Measurements from ENCODE around the gene CDKAL1.
"Not testable (repeated sequence)": the region's sequence is repeated elsewhere in the genome, so short reads cannot be mapped to it uniquely, and the experiment has no call there.

CDKAL1 gene

GRCh38 chr6:20892365-20892764, 358.1 kb downstream of the CDKAL1 start:
- DNase-seq: no peak

- no peak for DNase-seq
Measured at GRCh38 chr6:20893412-20893811, 359.2 kb downstream of the CDKAL1 start.

GRCh38 chr6:20900389-20901160, 366.3 kb downstream of the CDKAL1 start:
- no peak for DNase-seq

- no peak for DNase-seq
Measured at GRCh38 chr6:20905377-20905776, 371.1 kb downstream of the CDKAL1 start.

- peak; percentile 78 for DNase-seq
Measured at GRCh38 chr6:20906945-20907344, 372.7 kb downstream of the CDKAL1 start.

GRCh38 chr6:20907486-20908071, 373.3 kb downstream of the CDKAL1 start:
- DNase-seq: no peak

- DNase-seq: no peak
Measured at GRCh38 chr6:20909621-20910020, 375.4 kb downstream of the CDKAL1 start.

GRCh38 chr6:20911712-20912111, 377.5 kb downstream of the CDKAL1 start:
- no peak for DNase-seq

GRCh38 chr6:20915156-20915555, 380.9 kb downstream of the CDKAL1 start:
- no peak for DNase-seq

- no peak for DNase-seq
Measured at GRCh38 chr6:20915626-20916025, 381.4 kb downstream of the CDKAL1 start.

- peak; percentile 48 for DNase-seq
Measured at GRCh38 chr6:20916086-20916485, 381.8 kb downstream of the CDKAL1 start.

- DNase-seq: no peak
Measured at GRCh38 chr6:20918868-20919267, 384.6 kb downstream of the CDKAL1 start.

GRCh38 chr6:20919677-20920385, 385.6 kb downstream of the CDKAL1 start:
- peak; percentile 24 for DNase-seq

GRCh38 chr6:20921578-20921977, 387.3 kb downstream of the CDKAL1 start:
- peak; percentile 27 for DNase-seq

- no peak for DNase-seq
Measured at GRCh38 chr6:20922743-20923142, 388.5 kb downstream of the CDKAL1 start.

- not testable (repeated sequence) for DNase-seq
Measured at GRCh38 chr6:20924094-20924493, 389.8 kb downstream of the CDKAL1 start.

GRCh38 chr6:20924911-20925543, 390.8 kb downstream of the CDKAL1 start:
- peak; percentile 67 for DNase-seq

- DNase-seq: no peak
Measured at GRCh38 chr6:20927130-20927860, 393.0 kb downstream of the CDKAL1 start.

- DNase-seq: no peak
Measured at GRCh38 chr6:20929283-20929682, 395.0 kb downstream of the CDKAL1 start.

- no peak for DNase-seq
Measured at GRCh38 chr6:20931093-20931492, 396.8 kb downstream of the CDKAL1 start.

- no peak for DNase-seq
Measured at GRCh38 chr6:20931772-20932171, 397.5 kb downstream of the CDKAL1 start.

- DNase-seq: no peak
Measured at GRCh38 chr6:20932284-20932683, 398.0 kb downstream of the CDKAL1 start.

Data from fibroblast of skin of right quadriceps (primary cell).